Ishikawa (cell line): ENCODE measurements around the gene SLC1A4.

Source experiments
- CEBPB ChIP-seq: IDR thresholded peaks from 2 replicates; pipeline ENCODE4 v1.6.1; 2012
- CREB1 ChIP-seq: IDR thresholded peaks from 2 replicates; pipeline ENCODE4 v1.6.1; 2012; ENCODE audit warnings: low read depth
- EGR1 ChIP-seq: IDR thresholded peaks from 2 replicates; pipeline ENCODE4 v1.6.1; 2012
- EP300 ChIP-seq: IDR thresholded peaks from 2 replicates; pipeline ENCODE4 v1.6.1; 2012; ENCODE audit warnings: borderline replicate concordance
- FOXM1 ChIP-seq: IDR thresholded peaks from 2 replicates; pipeline ENCODE4 v1.6.1; 2012; ENCODE audit warnings: low read depth, borderline replicate concordance
- NFIC ChIP-seq: IDR thresholded peaks from 2 replicates; pipeline ENCODE4 v1.6.1; 2012
- RAD21 ChIP-seq: IDR thresholded peaks from 2 replicates; pipeline ENCODE4 v1.6.1; 2012; ENCODE audit warnings: low read depth
- TAF1 ChIP-seq: IDR thresholded peaks from 2 replicates; pipeline ENCODE4 v1.6.1; 2012; ENCODE audit warnings: low read depth, mild to moderate bottlenecking
- TCF12 ChIP-seq: IDR thresholded peaks from 2 replicates; pipeline ENCODE4 v1.6.1; 2012; ENCODE audit warnings: low read depth
- TEAD4 ChIP-seq: IDR thresholded peaks from 2 replicates; pipeline ENCODE4 v1.6.1; 2012
- YY1 ChIP-seq: IDR thresholded peaks from 2 replicates; pipeline ENCODE4 v1.6.1; 2012; ENCODE audit warnings: low read depth
- ZBTB7A ChIP-seq: IDR thresholded peaks from 2 replicates; pipeline ENCODE4 v1.6.1; 2012; ENCODE audit warnings: low read depth
- TF ChIP-seq, protein P1 (sequence below): IDR thresholded peaks from 2 replicates; pipeline ENCODE4 v1.6.1; 2012
- TF ChIP-seq, protein P2 (sequence below): IDR thresholded peaks from 2 replicates; pipeline ENCODE4 v1.6.1; 2012; ENCODE audit warnings: low read depth, mild to moderate bottlenecking
- TF ChIP-seq, protein P3 (sequence below): IDR thresholded peaks from 2 replicates; pipeline ENCODE4 v1.6.1; 2012

The SLC1A4 gene

DNA sequence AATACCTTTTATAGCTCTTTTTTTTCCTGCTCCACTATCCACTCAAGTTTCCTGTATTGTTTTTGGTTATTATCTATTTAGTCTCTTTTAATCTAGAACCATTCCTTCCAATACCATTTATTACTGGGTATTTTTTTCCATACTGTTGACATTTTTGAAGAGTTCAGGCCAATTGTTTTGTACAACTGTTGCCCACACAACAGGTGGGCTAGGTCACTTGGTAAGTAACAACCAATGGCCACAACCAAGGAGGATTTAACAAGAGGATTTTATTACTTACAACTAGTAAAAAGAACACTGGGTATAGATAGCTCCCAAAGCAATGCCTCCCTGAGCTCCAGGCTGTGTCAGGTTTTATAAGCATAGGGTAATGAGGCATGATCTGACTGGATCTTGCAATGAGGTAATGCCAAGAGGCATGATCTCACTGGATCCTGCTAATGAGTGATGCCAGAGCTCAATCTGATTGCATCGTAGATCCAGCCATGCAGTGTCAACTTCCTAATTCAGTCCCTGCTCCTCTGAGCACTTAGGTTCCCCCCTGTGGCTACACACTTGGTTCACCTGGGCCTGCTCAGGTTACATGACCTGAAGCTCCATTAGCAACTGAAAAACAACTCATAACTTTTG, 59.9 kb downstream of the SLC1A4 start:
- TF ChIP-seq, protein P1, sequence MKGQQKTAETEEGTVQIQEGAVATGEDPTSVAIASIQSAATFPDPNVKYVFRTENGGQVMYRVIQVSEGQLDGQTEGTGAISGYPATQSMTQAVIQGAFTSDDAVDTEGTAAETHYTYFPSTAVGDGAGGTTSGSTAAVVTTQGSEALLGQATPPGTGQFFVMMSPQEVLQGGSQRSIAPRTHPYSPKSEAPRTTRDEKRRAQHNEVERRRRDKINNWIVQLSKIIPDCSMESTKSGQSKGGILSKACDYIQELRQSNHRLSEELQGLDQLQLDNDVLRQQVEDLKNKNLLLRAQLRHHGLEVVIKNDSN, result no peak
- no peak for TF ChIP-seq EP300
- no peak for TF ChIP-seq EGR1
- TF ChIP-seq, protein P2, sequence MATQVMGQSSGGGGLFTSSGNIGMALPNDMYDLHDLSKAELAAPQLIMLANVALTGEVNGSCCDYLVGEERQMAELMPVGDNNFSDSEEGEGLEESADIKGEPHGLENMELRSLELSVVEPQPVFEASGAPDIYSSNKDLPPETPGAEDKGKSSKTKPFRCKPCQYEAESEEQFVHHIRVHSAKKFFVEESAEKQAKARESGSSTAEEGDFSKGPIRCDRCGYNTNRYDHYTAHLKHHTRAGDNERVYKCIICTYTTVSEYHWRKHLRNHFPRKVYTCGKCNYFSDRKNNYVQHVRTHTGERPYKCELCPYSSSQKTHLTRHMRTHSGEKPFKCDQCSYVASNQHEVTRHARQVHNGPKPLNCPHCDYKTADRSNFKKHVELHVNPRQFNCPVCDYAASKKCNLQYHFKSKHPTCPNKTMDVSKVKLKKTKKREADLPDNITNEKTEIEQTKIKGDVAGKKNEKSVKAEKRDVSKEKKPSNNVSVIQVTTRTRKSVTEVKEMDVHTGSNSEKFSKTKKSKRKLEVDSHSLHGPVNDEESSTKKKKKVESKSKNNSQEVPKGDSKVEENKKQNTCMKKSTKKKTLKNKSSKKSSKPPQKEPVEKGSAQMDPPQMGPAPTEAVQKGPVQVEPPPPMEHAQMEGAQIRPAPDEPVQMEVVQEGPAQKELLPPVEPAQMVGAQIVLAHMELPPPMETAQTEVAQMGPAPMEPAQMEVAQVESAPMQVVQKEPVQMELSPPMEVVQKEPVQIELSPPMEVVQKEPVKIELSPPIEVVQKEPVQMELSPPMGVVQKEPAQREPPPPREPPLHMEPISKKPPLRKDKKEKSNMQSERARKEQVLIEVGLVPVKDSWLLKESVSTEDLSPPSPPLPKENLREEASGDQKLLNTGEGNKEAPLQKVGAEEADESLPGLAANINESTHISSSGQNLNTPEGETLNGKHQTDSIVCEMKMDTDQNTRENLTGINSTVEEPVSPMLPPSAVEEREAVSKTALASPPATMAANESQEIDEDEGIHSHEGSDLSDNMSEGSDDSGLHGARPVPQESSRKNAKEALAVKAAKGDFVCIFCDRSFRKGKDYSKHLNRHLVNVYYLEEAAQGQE, result no peak
- TF ChIP-seq, protein P3, sequence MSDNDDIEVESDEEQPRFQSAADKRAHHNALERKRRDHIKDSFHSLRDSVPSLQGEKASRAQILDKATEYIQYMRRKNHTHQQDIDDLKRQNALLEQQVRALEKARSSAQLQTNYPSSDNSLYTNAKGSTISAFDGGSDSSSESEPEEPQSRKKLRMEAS, result no peak
- no peak for TF ChIP-seq FOXM1
- no peak for TF ChIP-seq RAD21
- TF ChIP-seq TAF1, result no peak
- no peak for TF ChIP-seq CEBPB
- TF ChIP-seq TEAD4, result no peak
- TF ChIP-seq NFIC, result no peak
- TF ChIP-seq CREB1, result no peak
- no peak for TF ChIP-seq ZBTB7A
- no peak for TF ChIP-seq TCF12
- TF ChIP-seq YY1, result no peak

DNA sequence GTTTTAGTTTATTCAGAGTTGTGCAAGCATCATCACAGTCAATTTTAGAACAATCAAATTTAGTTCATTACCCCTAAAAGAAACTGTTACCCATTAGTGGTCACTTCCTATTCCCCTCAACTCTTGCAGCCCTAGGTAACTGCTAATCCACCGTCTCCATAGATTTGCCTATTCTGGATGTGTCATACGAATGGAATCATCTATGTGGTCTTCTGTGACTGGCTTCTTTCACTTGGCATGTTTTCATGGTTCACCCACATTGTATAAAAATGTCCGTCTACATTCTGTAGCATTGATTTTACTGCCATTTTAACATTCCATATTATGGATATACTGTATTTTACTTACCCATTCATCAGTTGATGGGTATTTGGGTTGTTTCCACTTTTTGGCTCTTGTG, 61.7 kb downstream of the SLC1A4 start:
- TF ChIP-seq TCF12 (no peak), EGR1 (no peak), YY1 (no peak), TAF1 (no peak), EP300 (no peak), NFIC (no peak), TEAD4 (no peak), FOXM1 (no peak), CEBPB (no peak), ZBTB7A (no peak)
- TF ChIP-seq, protein P3, result no peak
- TF ChIP-seq, protein P1, result no peak
- TF ChIP-seq, protein P2, result no peak

DNA sequence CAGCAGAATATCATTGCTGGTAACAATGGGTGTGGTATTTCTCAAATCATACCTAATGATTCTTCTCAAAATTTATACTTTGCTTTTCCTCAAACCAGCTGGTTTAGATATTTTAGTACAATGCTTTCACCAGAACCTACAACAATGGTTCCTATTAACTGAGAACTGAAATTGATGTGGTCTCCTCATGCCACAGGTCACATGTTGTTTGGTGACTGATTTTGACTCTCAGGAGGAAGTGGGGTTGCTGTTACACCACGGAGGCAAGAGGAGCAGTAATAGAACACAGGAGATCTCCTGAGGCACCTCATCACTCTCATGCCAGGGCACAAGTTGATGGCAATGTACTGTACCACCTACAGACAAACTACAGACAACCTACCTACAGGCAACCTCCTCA, 64.0 kb downstream of the SLC1A4 start:
- TF ChIP-seq RAD21 (no peak), CEBPB (no peak), FOXM1 (no peak), EGR1 (no peak)
- TF ChIP-seq, protein P1, result no peak
- TF ChIP-seq, protein P2, result no peak
- TF ChIP-seq, protein P3, result no peak

DNA sequence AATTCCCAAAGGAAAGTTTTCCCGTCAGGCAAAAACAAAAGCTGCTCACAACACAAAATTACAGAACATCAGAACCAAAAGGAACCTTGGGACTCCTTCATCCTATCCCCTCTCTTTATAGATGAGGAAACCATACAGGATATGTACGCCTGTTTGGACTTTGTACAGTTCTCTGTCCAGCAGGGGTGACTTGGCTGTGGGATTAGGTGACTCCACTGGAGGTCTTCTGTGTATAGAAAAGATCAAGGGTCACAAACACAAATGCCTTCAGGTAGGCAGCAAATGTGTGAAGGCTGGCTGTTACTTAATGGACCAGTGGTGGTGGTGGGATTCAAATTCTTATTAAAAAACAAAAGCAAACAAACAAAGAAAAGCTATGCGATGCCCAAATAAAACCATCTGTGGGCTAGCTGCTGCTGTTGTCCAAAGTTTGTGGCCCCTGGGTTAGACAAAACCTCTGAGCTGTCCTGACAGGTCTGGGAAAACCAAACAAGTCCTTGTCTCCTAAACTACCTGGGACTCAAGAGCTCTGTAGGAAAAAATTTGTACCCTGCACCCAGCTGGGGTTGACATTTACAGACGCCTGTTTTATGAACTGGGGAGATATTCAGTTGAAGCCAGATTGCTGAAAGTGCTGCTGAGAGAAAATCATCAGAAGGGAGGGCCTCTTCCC, 65.7 kb downstream of the SLC1A4 start:
- TF ChIP-seq TAF1 (no peak), YY1 (no peak), CREB1 (no peak), EGR1 (no peak), EP300 (no peak), RAD21 (no peak)
- TF ChIP-seq, protein P1, result no peak
